Panc1 (cell line): ENCODE data around the gene LMBRD1. TPM values are rescaled to one million over a fixed set of nuclear protein-coding genes. Genes with fewer than 3 reads are reported as not detected.

Experiments
- ATAC-seq: fragments of 200-7000 bp; cut with Tn5 transposase; 2 replicates; pipeline ENCODE4 v1.9.1; 2020; ENCODE audit warnings: mild to moderate bottlenecking, moderate library complexity
- BruUV-seq: library from RNA; stranded (reverse); fragments of 400-500 nt; replicated peaks from 2 replicates; lab custom pipeline; 2021; lab: Mats Ljungman, UMichigan
- CTCF ChIA-PET: fragments of 300-600 bp; sonication (Branson Sonifier 250); formaldehyde crosslinking; loops from one replicate; lab custom pipeline; 2022; ENCODE audit warnings: antibody characterized with exemption; lab: Charles Lee
- POLR2A ChIA-PET: fragments of 300-600 bp; sonication (Branson Sonifier 250); formaldehyde crosslinking; loops from one replicate; lab custom pipeline; 2022; ENCODE audit warnings: antibody characterized with exemption; lab: Charles Lee
- DNase-seq: peaks from one replicate; pipeline ENCODE4 v3.0.0-alpha.2; 2010; ENCODE audit warnings: low read depth, low spot score
- H3K27ac ChIP-seq: 2 replicates; pipeline ENCODE4 v1.5.1; 2011; ENCODE audit warnings: mild to moderate bottlenecking, low read length, inconsistent platforms
- H3K27me3 ChIP-seq: fragments of 200-500 bp; sonication (Bioruptor generic); 2 replicates; pipeline ENCODE4 v1.6.0; 2014; ENCODE audit warnings: low read length, inconsistent platforms; ENCODE audit not compliant: control insufficient read depth, insufficient read depth
- H3K36me3 ChIP-seq: fragments of 200-500 bp; sonication (Bioruptor generic); 2 replicates; pipeline ENCODE4 v1.5.1; 2014; ENCODE audit warnings: inconsistent platforms, mild to moderate bottlenecking, low read length, moderate library complexity; ENCODE audit not compliant: control insufficient read depth, insufficient read depth
- H3K4me1 ChIP-seq: 2 replicates; pipeline ENCODE4 v1.5.1; 2011; ENCODE audit warnings: inconsistent platforms, mild to moderate bottlenecking, low read length, moderate library complexity; ENCODE audit not compliant: control insufficient read depth, insufficient read depth
- H3K4me3 ChIP-seq, 2 experiments: 2 replicates each; pipeline ENCODE4 v1.5.1; 2011 to 2012; ENCODE audit warnings: low read depth in 2 of 2, low read length in 2 of 2, mild to moderate bottlenecking in 2 of 2, inconsistent platforms in 1 of 2, moderate library complexity in 1 of 2
- H3K9me3 ChIP-seq: fragments of 200-500 bp; sonication (Bioruptor generic); 2 replicates; pipeline ENCODE4 v1.5.1; 2014; ENCODE audit warnings: low read depth, mild to moderate bottlenecking, inconsistent platforms, low read length, moderate library complexity; ENCODE audit not compliant: control insufficient read depth, insufficient read depth
- CTCF ChIP-seq: fragments of 450-650 bp; IDR thresholded peaks from 2 replicates; pipeline ENCODE4 v1.5.1; 2017; ENCODE audit warnings: mild to moderate bottlenecking
- POLR2AphosphoS5 ChIP-seq: IDR thresholded peaks from 2 replicates; pipeline ENCODE4 v1.6.1; 2012; ENCODE audit warnings: mild to moderate bottlenecking, low read depth, low read length, moderate library complexity
- REST ChIP-seq, 2 experiments: IDR thresholded peaks; 2 replicates each; pipeline ENCODE4 v1.6.1; 2011 to 2012; ENCODE audit warnings: low read depth in 2 of 2, control low read depth in 1 of 2, low read length in 1 of 2, mild to moderate bottlenecking in 1 of 2, moderate library complexity in 1 of 2; ENCODE audit not compliant: insufficient read depth in 1 of 2
- SIN3A ChIP-seq: IDR thresholded peaks from 2 replicates; pipeline ENCODE4 v1.6.1; 2012; ENCODE audit warnings: low read depth, mild to moderate bottlenecking, low read length, moderate library complexity, borderline replicate concordance; ENCODE audit not compliant: insufficient read depth
- TCF7L2 ChIP-seq: IDR thresholded peaks from 2 replicates; pipeline ENCODE4 v1.6.1; 2011; ENCODE audit warnings: mild to moderate bottlenecking, low read depth, low read length, inconsistent platforms
- in situ Hi-C: cut with HindIII; loops from 2 replicates; pipeline ENCODE4 v1.10.0; 2016; ENCODE audit warnings: low sequenced_read_pairs, low pct_unique_long_range_greater_than_20kb
- intact Hi-C: fragments of 100-400 bp; cut with micrococcal nuclease; formaldehyde crosslinking; loops from one replicate; pipeline ENCODE4 v1.10.0; 2022; ENCODE audit not compliant: unreplicated experiment
- total RNA-seq: library from RNA; stranded (reverse); gene quantifications from one replicate; pipeline ENCODE4 v1.2.1, GENCODE V29; 2021; ENCODE audit not compliant: unreplicated experiment

LMBRD1 gene
- total RNA-seq, 1 experiment from 2014 or later: 17.9 TPM

- TF ChIP-seq CTCF (no peak), TCF7L2 (no peak), REST (IDR thresholded peaks at IDR 0.05; ENCODE audit: insufficient read depth in 1 of 2, low read depth in 2 of 2, low read length in 1 of 2) (no peak), SIN3A (no peak), POLR2AphosphoS5 (no peak)
- ATAC-seq (no peak), DNase-seq (no peak)
- POLR2A ChIA-PET: no interaction called here
- in situ Hi-C loops (no loop called here), intact Hi-C loops (no loop called here)
- Histone ChIP-seq H3K36me3 (no peaks in the 10 kb centered on the region), H3K4me3 (no peak overlapping the region), H3K27me3 (no peaks in the 10 kb centered on the region), H3K4me1 (no peaks in the 10 kb centered on the region), H3K27ac (no peak overlapping the region), H3K9me3 (no peaks in the 10 kb centered on the region)
- CTCF ChIA-PET: no interaction called here
- BruUV-seq: no TSS peak
Measured at GRCh38 chr6:69704916-69705315, 91.9 kb downstream of the LMBRD1 start.

- no TSS peak for BruUV-seq
- no peak for ATAC-seq
- Histone ChIP-seq H3K9me3 (no peaks in the 10 kb centered on the region), H3K4me3 (no peak overlapping the region), H3K27ac (no peak overlapping the region), H3K4me1 (no peaks in the 10 kb centered on the region), H3K27me3 (no peaks in the 10 kb centered on the region), H3K36me3 (no peaks in the 10 kb centered on the region)
- intact Hi-C loops: no loop called here
- ChIA-PET POLR2A (no interaction called here), CTCF (no interaction called here)
- in situ Hi-C loops: no loop called here
- DNase-seq: no peak
- TF ChIP-seq TCF7L2 (no peak), POLR2AphosphoS5 (no peak), SIN3A (no peak), CTCF (no peak), REST (IDR thresholded peaks at IDR 0.05; ENCODE audit: insufficient read depth in 1 of 2, low read depth in 2 of 2, low read length in 1 of 2) (no peak)
Measured at GRCh38 chr6:69699655-69700054, 97.2 kb downstream of the LMBRD1 start.
